ENCODE measurements around the gene RAD54L.

Gene RAD54L

GRCh38 chr1:46248122-46248920, 758 bp downstream of the RAD54L start:
- Histone ChIP-seq H3K4me3 (replicated peaks; ENCODE audit: insufficient read depth, low read length) (peak overlapping the region; percentile 75), H3K27me3 (ENCODE audit: insufficient read depth, poor library complexity, severe bottlenecking) (no peaks in the 10 kb centered on the region), H3K27ac (replicated peaks) (peak overlapping the region; percentile 92)
- DNase-seq (ENCODE audit: low read depth in 1 of 2, low spot score in 1 of 2) = peak; percentile 35 to 65
- TF ChIP-seq GABPA (IDR thresholded peaks at IDR 0.05; ENCODE audit: low read depth) (no peak), REST (IDR thresholded peaks at IDR 0.05; ENCODE audit: insufficient replicate concordance, low read depth) (no peak), CTCF (IDR thresholded peaks at IDR 0.05; ENCODE audit: insufficient read depth, low read length) (peak; percentile 5), POLR2AphosphoS5 (IDR thresholded peaks at IDR 0.05; ENCODE audit: low read depth) (0 out of 2 replicates have a peak, but pooled peaks have one; percentile 36), SPI1 (IDR thresholded peaks at IDR 0.05; ENCODE audit: borderline replicate concordance, low read depth) (peak; percentile 27; the same call in 1 of the 2 replicates)

GRCh38 chr1:46254668-46255067, 7.1 kb downstream of the RAD54L start:
- TF ChIP-seq GABPA (IDR thresholded peaks at IDR 0.05; ENCODE audit: low read depth) = no peak
- no peak for TF ChIP-seq REST (IDR thresholded peaks at IDR 0.05; ENCODE audit: insufficient replicate concordance, low read depth)
- no peak for TF ChIP-seq POLR2AphosphoS5 (IDR thresholded peaks at IDR 0.05; ENCODE audit: low read depth)
- TF ChIP-seq SPI1 (IDR thresholded peaks at IDR 0.05; ENCODE audit: borderline replicate concordance, low read depth) = no peak
- TF ChIP-seq CTCF (IDR thresholded peaks at IDR 0.05; ENCODE audit: insufficient read depth, low read length) = no peak
- Histone ChIP-seq H3K4me3 (replicated peaks; ENCODE audit: insufficient read depth, low read length) (no peak overlapping the region), H3K27me3 (ENCODE audit: insufficient read depth, poor library complexity, severe bottlenecking) (no peaks in the 10 kb centered on the region), H3K27ac (replicated peaks) (no peak overlapping the region)
- DNase-seq (ENCODE audit: low read depth in 1 of 2, low spot score in 1 of 2) = no peak

- no peak overlapping the region for H3K27ac ChIP-seq (replicated peaks)
- TF ChIP-seq SPI1 (IDR thresholded peaks at IDR 0.05; ENCODE audit: borderline replicate concordance, low read depth) = no peak
- TF ChIP-seq GABPA (IDR thresholded peaks at IDR 0.05; ENCODE audit: low read depth) = no peak
- no peak for TF ChIP-seq CTCF (IDR thresholded peaks at IDR 0.05; ENCODE audit: insufficient read depth, low read length)
- TF ChIP-seq REST (IDR thresholded peaks at IDR 0.05; ENCODE audit: insufficient replicate concordance, low read depth) = no peak
- TF ChIP-seq POLR2AphosphoS5 (IDR thresholded peaks at IDR 0.05; ENCODE audit: low read depth) = no peak
- no peaks in the 10 kb centered on the region for H3K27me3 ChIP-seq (ENCODE audit: insufficient read depth, poor library complexity, severe bottlenecking)
- DNase-seq (ENCODE audit: low read depth in 1 of 2, low spot score in 1 of 2) = no peak
- no peak overlapping the region for H3K4me3 ChIP-seq (replicated peaks; ENCODE audit: insufficient read depth, low read length)
Observed at GRCh38 chr1:46256523-46256922, 9.0 kb downstream of the RAD54L start.
